GM12891 (cell line): ENCODE measurements around the gene ZBED6.

Source experiments
- DNase-seq: peaks from one replicate; pipeline ENCODE4 v3.0.0; 2011; ENCODE audit warnings: low spot score; ENCODE audit not compliant: insufficient read length
- FAIRE-seq: peaks from 2 replicates; lab custom pipeline; 2011; peaks lifted over from hg19 to GRCh38; lab: Jason Lieb, UNC
- PAX5 ChIP-seq: IDR thresholded peaks from 2 replicates; pipeline ENCODE4 v1.6.1; 2011; ENCODE audit warnings: low read length, moderate library complexity, mild to moderate bottlenecking; ENCODE audit not compliant: insufficient read depth, severe bottlenecking
- POLR2A ChIP-seq: IDR thresholded peaks from 2 replicates; pipeline ENCODE4 v1.6.1; 2011; ENCODE audit warnings: low read depth, low read length, control low read depth
- POLR2AphosphoS5 ChIP-seq: IDR thresholded peaks from 2 replicates; pipeline ENCODE4 v1.6.1; 2011; ENCODE audit warnings: low read depth, low read length, control low read depth
- POU2F2 ChIP-seq: IDR thresholded peaks from 2 replicates; pipeline ENCODE4 v1.6.1; 2011; ENCODE audit warnings: low read depth, mild to moderate bottlenecking, control low read depth, low read length, moderate library complexity
- SPI1 ChIP-seq: IDR thresholded peaks from 2 replicates; pipeline ENCODE4 v1.6.1; 2011; ENCODE audit warnings: low read depth, low read length, control low read depth
- TAF1 ChIP-seq: IDR thresholded peaks from 2 replicates; pipeline ENCODE4 v1.6.1; 2011; ENCODE audit warnings: low read depth, low read length, control low read depth

Gene ZBED6

DNA sequence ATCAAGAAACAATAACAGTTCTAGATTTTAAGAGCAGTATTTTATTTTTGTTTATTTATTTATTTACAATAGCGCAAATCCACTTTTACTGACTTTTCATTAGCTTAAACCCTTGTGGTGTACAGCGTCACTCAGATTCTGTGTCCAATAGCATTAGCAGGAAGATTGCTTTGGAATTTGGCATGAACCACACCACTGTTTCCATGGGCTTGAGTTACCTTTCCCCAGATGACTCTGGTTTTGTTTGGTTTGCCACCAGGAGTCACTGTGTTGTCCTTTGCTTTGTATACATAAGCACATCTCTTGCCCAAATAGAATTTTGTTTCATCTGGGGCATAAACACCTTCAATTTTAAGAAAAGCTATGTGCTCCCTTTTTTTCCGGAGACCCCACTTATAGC is 40.1 kb downstream of the ZBED6 start:
- FAIRE-seq: no peak
- TF ChIP-seq PAX5: no peak
- no peak for TF ChIP-seq POLR2A
- no peak for TF ChIP-seq TAF1
- TF ChIP-seq POU2F2: no peak
- TF ChIP-seq POLR2AphosphoS5: no peak
- TF ChIP-seq SPI1: no peak
- DNase-seq: no peak

DNA sequence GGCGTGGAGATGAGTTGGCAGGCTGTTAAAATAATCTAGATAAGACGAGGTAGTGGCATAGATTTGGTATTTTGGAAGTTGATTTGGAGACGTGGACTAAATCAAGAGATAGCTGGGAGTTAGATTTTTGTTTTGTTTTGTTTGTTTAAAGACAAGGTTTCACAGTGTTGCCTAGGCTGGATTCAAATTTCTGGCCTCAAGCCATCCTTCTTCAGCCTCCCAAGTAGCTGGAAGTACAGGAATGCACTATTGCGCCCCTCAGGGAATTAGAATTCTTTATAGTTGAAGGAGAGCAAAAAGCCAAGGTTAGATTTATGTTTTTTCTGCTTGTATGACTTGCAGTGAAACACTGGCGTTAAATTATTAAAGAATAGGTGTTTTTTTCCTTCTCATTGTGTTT is 43.7 kb downstream of the ZBED6 start:
- no peak for FAIRE-seq

DNA sequence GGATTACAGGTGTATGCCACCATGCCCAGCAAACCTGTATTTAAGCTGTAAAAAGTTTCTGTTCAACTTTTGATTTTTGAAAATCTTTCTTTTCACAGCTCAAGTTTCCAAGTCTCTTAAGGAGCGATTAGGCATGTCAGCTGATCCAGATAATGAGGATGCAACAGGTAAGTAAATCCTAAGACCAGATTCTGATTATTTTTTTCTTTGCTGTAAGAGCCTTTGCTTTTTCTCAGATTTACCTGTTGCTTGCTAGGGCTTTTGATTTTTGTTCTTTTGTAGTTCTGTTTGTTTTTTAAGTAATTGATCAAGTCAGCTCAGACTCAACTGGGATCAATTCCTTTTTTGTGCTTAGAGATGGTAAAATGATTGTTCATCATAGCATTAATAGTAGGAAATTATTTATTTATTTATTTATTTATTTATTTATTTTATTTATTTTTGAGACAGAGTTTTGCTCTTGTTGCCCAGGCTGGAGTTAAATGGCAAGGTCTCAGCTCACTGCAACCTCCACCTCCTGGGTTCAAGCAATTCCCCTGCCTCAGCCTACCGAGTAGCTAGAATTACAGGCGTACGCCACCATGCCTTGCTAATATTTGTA is 44.9 kb downstream of the ZBED6 start:
- FAIRE-seq (no peak), DNase-seq (no peak)
- TF ChIP-seq POU2F2 (no peak), TAF1 (no peak), SPI1 (no peak), POLR2A (no peak), PAX5 (no peak), POLR2AphosphoS5 (no peak)

More for the DNA sequence above, 43.7 kb downstream of the ZBED6 start:
- no peak for DNase-seq
- no peak for TF ChIP-seq SPI1
- TF ChIP-seq PAX5: no peak
- no peak for TF ChIP-seq POLR2AphosphoS5
- TF ChIP-seq POLR2A: no peak
- TF ChIP-seq TAF1: no peak
- TF ChIP-seq POU2F2: no peak

DNA sequence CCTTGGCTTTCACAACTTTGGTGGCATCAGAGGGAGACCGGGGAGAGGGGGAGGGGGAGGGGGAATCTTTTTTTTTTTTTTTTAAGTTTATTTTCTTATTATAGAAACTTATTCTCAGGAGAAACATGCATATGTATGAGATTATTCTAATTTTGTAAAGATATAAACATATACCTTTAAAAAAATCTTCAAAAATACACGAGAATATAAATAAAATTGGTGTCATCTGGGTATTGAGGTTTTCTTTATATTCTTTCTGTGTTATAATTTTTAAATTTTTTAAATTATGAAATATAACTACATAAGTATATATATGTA is 47.1 kb downstream of the ZBED6 start:
- TF ChIP-seq PAX5: no peak
- no peak for TF ChIP-seq POU2F2
- TF ChIP-seq POLR2A: no peak
- no peak for TF ChIP-seq POLR2AphosphoS5
- no peak for TF ChIP-seq TAF1
- no peak for TF ChIP-seq SPI1
- FAIRE-seq (no peak), DNase-seq (no peak)

DNA sequence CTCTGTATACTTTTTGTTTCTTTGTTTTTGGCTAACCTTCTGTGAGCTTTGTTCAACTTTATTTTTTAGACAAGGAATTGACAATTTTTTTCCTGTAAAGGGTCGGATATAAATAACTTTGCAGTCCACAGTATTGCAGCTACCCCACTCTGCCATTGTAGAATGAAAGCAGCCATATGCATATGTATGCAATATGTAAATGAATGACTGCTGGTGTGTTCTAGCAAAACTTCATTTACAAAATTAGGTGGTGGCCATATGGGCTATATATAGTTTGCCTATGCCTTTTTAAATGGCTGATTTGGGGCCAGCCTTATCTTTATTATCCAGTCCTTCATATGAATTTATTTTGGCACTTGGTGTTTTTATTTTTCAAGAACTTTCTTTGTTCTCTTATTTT is 48.0 kb downstream of the ZBED6 start:
- FAIRE-seq: no peak
- no peak for DNase-seq
- TF ChIP-seq POU2F2: no peak
- no peak for TF ChIP-seq TAF1
- TF ChIP-seq SPI1: no peak
- no peak for TF ChIP-seq POLR2AphosphoS5
- TF ChIP-seq POLR2A: no peak
- TF ChIP-seq PAX5: no peak
